ES-I3 (cell line): Measurements from ENCODE around the gene CCDC3.
A peak's percentile ranks its signal among the peaks of the same experiment; 100 is the strongest.
"Not testable (repeated sequence)": the region's sequence is repeated elsewhere in the genome, so short reads cannot be mapped to it uniquely, and the experiment has no call there.

Experiments
- H3K36me3 ChIP-seq: 2 replicates; pipeline ENCODE4 v1.6.1; 2013; ENCODE audit warnings: mild to moderate bottlenecking, low read length, control low read depth, moderate library complexity; ENCODE audit not compliant: insufficient read depth
- H3K4me1 ChIP-seq: 2 replicates; pipeline ENCODE4 v1.6.1; 2013; ENCODE audit warnings: mild to moderate bottlenecking, control low read depth, low read length; ENCODE audit not compliant: insufficient read depth
- H3K9ac ChIP-seq: 2 replicates; pipeline ENCODE4 v1.6.1; 2013; ENCODE audit warnings: low read depth, mild to moderate bottlenecking, low read length, moderate library complexity
- H3K9me3 ChIP-seq: 2 replicates; pipeline ENCODE4 v1.6.1; 2013; ENCODE audit warnings: mild to moderate bottlenecking, low read length, moderate library complexity; ENCODE audit not compliant: control insufficient read depth, insufficient read depth

Gene CCDC3

DNA sequence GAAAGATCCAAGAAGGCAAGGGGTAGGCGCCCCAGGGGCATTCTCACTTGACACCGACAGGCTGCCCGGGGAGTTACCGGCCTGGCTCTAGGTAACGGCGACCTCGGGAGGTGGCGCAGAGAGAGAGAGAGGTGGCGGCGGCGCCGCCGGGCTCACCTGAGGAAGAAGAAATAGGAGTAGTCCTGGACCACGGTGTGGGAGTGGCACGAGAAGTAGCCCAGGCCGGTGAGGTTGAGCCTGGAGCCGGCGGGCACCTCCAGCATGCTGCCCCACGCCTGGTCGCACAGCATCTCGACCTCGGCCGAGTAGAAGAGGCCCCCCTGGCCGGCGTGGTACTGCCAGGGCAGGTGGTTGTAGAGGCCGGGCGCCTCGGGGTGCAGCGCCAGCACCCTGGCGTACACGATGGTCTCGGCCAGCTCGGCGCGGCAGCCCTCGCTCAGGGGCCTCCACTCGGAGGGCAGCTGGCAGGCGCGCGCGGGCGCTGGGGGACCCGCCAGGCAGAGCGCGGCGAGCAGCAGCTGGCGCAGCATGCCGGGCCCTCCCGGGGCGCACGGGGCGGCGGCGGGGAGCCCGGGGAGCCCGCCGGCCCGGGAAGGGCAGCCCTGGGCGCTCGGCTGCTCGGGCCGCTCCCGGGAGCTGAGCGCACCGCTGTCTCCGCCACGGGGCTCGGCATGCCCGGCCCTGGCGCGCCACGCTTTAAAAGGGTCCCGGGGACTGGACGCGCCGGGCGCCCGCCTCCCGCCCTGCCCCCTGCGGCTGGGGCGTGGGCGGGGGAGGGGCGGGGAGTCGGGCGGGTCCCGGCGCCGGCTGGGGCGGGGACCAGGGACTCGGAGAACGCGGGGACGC lies at the start of gene CCDC3:
Gene CCDC3, minus strand, starts transcription at position 673 of the 846 bp plus-strand sequence. Its CDS starts 143 bp downstream, at position 530.
- Histone ChIP-seq H3K9ac (peak within 1 kb of the TSS; percentile 59; the same call in 1 of the 2 replicates), H3K4me1 (no peaks in the 10 kb centered on the region), H3K36me3 (no peaks in the 10 kb centered on the region), H3K9me3 (no peaks in the 10 kb centered on the region)

DNA sequence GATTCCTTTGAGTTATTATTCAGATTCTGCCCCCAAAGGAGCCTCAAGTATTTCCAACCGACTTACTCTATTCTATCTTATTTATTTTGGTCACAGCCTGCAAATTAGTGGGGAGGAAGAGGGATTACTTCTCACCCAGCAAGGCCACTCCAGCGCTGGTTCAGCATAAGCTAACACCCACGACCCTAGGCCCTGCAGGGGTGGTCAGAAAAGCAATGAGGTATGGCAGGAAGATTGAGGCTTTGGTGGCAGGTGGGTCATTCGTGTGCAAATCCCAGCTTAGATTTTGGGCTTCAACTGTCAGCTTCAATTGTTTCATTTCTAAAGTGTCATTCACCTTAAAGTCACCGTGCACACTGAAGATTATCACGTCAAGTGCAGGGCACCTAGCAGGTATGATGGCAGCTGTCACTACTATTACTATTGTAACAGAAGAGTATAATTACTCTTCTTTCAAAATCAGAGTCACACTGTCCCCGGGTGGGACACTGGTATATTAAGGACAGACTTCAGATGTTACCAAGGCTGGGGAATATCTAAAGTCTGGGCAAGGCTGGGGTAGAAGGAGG lies 49.7 kb upstream of the CCDC3 start:
- Histone ChIP-seq H3K4me1 (peaks cover 7% of the 10 kb centered on the region; the same call in 1 of the 2 replicates), H3K9me3 (no peaks in the 10 kb centered on the region), H3K36me3 (no peaks in the 10 kb centered on the region), H3K9ac (no peak overlapping the region)

- H3K4me1 ChIP-seq = peaks cover 7% of the 10 kb centered on the region; the same call in 1 of the 2 replicates
- no peak overlapping the region for H3K9ac ChIP-seq
- H3K36me3 ChIP-seq = no peaks in the 10 kb centered on the region
- H3K9me3 ChIP-seq = no peaks in the 10 kb centered on the region
These were observed 48.4 kb upstream of the CCDC3 start for GRCh38 chr10:13049774-13050420.

- H3K4me1 ChIP-seq = peaks cover 3% of the 10 kb centered on the region; the same call in 1 of the 2 replicates
- no peaks in the 10 kb centered on the region for H3K36me3 ChIP-seq
- no peak overlapping the region for H3K9ac ChIP-seq
- no peaks in the 10 kb centered on the region for H3K9me3 ChIP-seq
These were observed 47.2 kb upstream of the CCDC3 start for GRCh38 chr10:13048762-13049161.

GRCh38 chr10:13047529-13048206 lies 46.2 kb upstream of the CCDC3 start:
- no peaks in the 10 kb centered on the region for H3K9me3 ChIP-seq
- H3K9ac ChIP-seq = no peak overlapping the region
- no peaks in the 10 kb centered on the region for H3K36me3 ChIP-seq
- H3K4me1 ChIP-seq = peaks cover 3% of the 10 kb centered on the region; the same call in 1 of the 2 replicates

DNA sequence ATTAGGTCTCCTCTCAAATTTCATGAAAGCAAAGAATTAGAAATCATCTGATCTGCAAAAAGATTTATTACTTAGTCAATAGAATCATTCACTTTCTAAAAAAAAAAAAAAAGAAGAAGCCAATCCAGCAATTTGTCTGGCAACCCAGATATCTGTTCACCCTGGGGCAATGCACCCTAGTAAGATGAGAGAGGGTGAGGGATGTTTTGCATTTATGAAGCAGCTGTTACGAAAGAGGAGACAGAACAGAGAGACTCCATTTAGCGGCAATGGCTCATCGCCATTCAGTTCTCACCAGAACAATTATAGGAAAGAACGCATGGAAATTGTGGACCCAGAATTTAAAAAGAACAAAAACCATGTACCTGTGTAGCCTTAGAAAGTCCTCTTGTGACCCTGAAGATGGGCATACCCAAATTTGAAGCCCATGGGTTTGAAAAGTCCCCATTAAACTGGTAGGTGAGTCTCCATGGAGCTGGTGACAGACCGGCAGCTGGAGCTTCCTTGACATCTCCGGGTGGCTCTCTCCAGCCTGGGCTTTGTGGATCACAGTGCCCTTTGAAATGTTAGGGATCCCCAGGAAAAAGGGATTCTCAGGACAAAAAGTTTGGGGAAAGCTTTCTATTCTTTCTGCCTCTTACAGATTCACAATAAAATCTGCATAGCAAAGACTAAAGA lies 45.5 kb upstream of the CCDC3 start:
- H3K4me1 ChIP-seq = peaks cover 3% of the 10 kb centered on the region; the same call in 1 of the 2 replicates

DNA sequence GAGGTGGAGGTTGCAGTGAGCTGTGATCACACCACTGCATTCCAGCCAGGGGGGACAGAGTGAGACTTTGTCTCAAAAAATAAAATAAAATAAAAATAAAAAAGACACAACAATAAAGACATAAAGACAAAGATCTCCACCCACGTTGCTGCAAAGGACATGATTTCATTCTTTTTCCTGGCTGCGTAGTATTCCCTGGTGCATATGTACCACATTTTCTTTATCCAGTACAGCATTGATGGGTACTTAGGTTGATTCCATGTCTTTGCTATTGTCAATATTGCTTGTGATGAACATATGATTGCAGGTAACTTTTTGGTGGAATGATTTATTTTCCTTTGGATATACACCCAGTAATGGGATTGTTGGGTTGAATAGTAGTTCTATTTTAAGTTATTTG lies 42.0 kb upstream of the CCDC3 start:
- Histone ChIP-seq H3K9ac (no peak overlapping the region), H3K9me3 (no peaks in the 10 kb centered on the region), H3K4me1 (peaks cover 3% of the 10 kb centered on the region; the same call in 1 of the 2 replicates), H3K36me3 (no peaks in the 10 kb centered on the region)

More for the DNA sequence above, 45.5 kb upstream of the CCDC3 start:
- Histone ChIP-seq H3K36me3 (no peaks in the 10 kb centered on the region), H3K9me3 (no peaks in the 10 kb centered on the region), H3K9ac (no peak overlapping the region)

GRCh38 chr10:13039761-13040160 lies 38.2 kb upstream of the CCDC3 start:
- Histone ChIP-seq H3K36me3 (no peaks in the 10 kb centered on the region), H3K9me3 (no peaks in the 10 kb centered on the region), H3K9ac (no peak overlapping the region), H3K4me1 (no peaks in the 10 kb centered on the region)

DNA sequence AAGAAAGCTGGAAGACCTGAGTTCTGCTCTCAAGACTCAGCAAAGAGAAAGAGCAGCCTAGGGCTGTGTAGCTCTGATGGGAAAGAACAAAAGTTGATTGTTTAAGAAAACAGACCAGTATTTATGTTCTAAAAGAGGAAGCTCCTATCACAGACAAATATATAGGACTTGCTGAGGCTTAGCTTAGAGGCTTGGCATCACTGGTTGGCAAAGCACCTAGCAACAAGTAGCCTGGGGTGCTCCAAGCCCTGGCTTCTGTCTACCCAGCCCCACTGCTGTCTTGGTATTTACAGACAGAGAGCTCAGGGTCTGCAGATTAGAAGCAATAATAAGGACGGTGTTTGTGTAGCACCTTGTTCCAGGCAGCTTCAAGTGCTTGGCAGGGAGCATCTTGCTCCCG lies 36.9 kb upstream of the CCDC3 start:
- Histone ChIP-seq H3K36me3 (no peaks in the 10 kb centered on the region), H3K9ac (no peak overlapping the region), H3K4me1 (no peaks in the 10 kb centered on the region), H3K9me3 (no peaks in the 10 kb centered on the region)

DNA sequence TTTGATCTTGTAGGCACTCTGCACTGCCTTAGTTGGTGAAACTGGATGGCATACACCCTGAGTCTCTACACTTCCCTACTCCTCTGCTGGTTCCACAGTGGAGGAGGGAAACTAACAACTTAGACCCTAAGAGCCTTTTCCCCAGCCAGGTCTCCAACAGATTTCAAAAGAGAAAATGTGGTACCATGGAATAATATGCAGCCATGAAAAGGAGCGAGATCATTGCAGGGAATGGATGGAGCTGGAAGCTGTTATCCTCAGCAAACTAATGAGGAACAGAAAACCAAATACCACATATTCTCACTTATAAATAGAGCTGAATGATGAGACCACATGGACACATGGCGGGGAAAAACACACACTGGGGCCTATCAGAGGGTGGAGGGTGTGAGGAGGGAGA lies 36.3 kb upstream of the CCDC3 start:
- H3K36me3 ChIP-seq = no peaks in the 10 kb centered on the region
- H3K9ac ChIP-seq = no peak overlapping the region
- H3K4me1 ChIP-seq = no peaks in the 10 kb centered on the region
- no peaks in the 10 kb centered on the region for H3K9me3 ChIP-seq

DNA sequence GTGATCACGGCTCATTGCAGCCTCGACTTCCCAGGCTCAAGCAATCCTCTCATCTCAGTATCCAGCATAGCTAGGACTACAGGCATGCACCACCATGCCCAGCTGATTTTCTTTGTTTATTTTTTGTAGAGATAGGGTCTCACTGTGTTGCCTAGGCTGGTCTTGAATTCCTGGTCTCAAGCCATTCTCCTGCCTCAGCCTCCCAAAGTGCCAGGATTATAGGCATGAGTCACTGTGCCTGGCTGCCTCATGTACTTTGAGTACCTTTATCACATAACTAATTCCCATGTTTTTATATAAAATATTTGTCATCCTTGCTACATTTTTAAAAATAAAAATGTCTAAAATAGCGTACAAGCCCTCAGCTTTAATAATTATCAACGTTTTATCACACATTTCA lies 35.3 kb upstream of the CCDC3 start:
- Histone ChIP-seq H3K9ac (no peak overlapping the region), H3K4me1 (no peaks in the 10 kb centered on the region), H3K9me3 (no peaks in the 10 kb centered on the region), H3K36me3 (no peaks in the 10 kb centered on the region)

GRCh38 chr10:13035731-13036130 lies 34.2 kb upstream of the CCDC3 start:
- not testable (repeated sequence) for H3K36me3 ChIP-seq, H3K4me1 ChIP-seq, H3K9me3 ChIP-seq, H3K9ac ChIP-seq

DNA sequence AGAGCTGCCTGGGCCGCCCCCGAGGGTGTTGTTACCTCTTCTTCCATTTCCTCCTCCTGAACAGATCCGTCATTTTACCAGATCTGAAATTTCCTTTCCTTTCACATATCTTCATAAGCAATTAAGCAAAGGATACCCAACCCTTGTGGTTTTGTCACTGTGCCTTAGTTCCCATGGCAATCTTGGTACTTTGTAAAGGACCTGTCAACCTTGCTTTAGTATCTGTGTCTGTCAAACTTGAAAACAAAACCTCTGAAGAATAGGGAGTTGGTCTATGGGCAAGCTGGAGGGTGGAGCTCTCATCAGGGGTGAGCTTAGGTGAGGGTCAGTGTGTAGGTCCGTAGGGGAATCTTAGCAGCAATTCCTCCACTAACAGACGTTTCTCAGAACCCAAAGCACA lies 25.4 kb upstream of the CCDC3 start:
- no peak overlapping the region for H3K9ac ChIP-seq

DNA sequence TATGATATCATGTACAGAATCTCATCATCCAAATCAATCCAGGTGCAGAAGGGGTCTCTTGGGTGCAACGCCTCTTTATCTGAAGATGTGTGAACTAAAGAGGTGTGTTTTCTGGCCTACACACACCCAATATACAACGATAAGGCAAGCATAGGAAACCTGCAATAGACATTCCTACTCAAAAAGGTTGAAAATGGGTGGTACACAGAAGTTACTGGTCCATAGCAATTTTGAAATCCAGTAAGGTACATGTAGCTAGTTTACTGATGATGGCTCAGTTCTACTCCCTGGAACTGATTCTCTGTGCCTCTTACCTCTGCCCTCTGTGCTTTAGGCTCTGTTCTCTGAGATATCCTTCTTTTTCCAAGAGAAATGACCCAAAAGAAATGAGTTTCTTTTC lies 22.2 kb upstream of the CCDC3 start:
- no peak overlapping the region for H3K9ac ChIP-seq
- H3K4me1 ChIP-seq = no peaks in the 10 kb centered on the region
- peaks cover 7% of the 10 kb centered on the region; the same call in 1 of the 2 replicates for H3K9me3 ChIP-seq
- no peaks in the 10 kb centered on the region for H3K36me3 ChIP-seq

More for the DNA sequence above, 25.4 kb upstream of the CCDC3 start:
- Histone ChIP-seq H3K4me1 (no peaks in the 10 kb centered on the region), H3K36me3 (no peaks in the 10 kb centered on the region), H3K9me3 (peaks cover 7% of the 10 kb centered on the region; the same call in 1 of the 2 replicates)
